WTC11 (cell line): ENCODE measurements around the gene NPHS1. TPM values are rescaled to one million over a fixed set of nuclear protein-coding genes. Genes with fewer than 3 reads are reported as not detected.

Experiments
- ATAC-seq: fragments of 200-7000 bp; cut with Tn5 transposase; 2 replicates; pipeline ENCODE4 v1.10.0; 2021; ENCODE audit warnings: mild to moderate bottlenecking, moderate library complexity
- CTCF ChIA-PET: fragments of 300-600 bp; sonication (Branson Sonifier 250); formaldehyde crosslinking; loops from one replicate; lab custom pipeline; 2021; ENCODE audit warnings: antibody characterized with exemption; lab: Charles Lee
- POLR2A ChIA-PET: fragments of 350-600 bp; sonication (Branson Sonifier 250); formaldehyde crosslinking; loops from one replicate; lab custom pipeline; 2021; ENCODE audit warnings: antibody characterized with exemption; lab: Charles Lee
- DNase-seq: peaks from one replicate; pipeline ENCODE4 v3.0.0; 2021; ENCODE audit warnings: low spot score
- H3K27ac Mint-ChIP-seq: 2 replicates; pipeline ENCODE4 v1.8.0; 2021; ENCODE audit warnings: mixed read lengths
- H3K27me3 Mint-ChIP-seq: 2 replicates; pipeline ENCODE4 v1.8.0; 2021; ENCODE audit warnings: low read depth, mild to moderate bottlenecking, moderate library complexity, mixed read lengths
- H3K36me3 Mint-ChIP-seq: 2 replicates; pipeline ENCODE4 v1.8.0; 2021; ENCODE audit warnings: mixed read lengths
- H3K4me1 Mint-ChIP-seq: 2 replicates; pipeline ENCODE4 v1.8.0; 2022; ENCODE audit warnings: mixed read lengths
- H3K4me3 Mint-ChIP-seq: 2 replicates; pipeline ENCODE4 v1.8.0; 2021; ENCODE audit warnings: mild to moderate bottlenecking, moderate library complexity, mixed read lengths
- H3K9me3 Mint-ChIP-seq: 2 replicates; pipeline ENCODE4 v1.8.0; 2021; ENCODE audit warnings: mixed read lengths
- ETV6 ChIP-seq: sonication (generic); formaldehyde crosslinking; IDR thresholded peaks from 2 replicates; pipeline ENCODE4 v1.8.1; 2022; ENCODE audit warnings: mild to moderate bottlenecking, missing genetic modification reagents
- RORB ChIP-seq: fragments of 250-450 bp; sonication (Bioruptor Pico); IDR thresholded peaks from 2 replicates; pipeline ENCODE4 v1.9.0; 2021; ENCODE audit warnings: mild to moderate bottlenecking
- TEAD1 ChIP-seq: sonication (generic); formaldehyde crosslinking; IDR thresholded peaks from 2 replicates; pipeline ENCODE4 v1.8.0; 2022; ENCODE audit warnings: mild to moderate bottlenecking, missing genetic modification reagents
- ZNF121 ChIP-seq: sonication (generic); formaldehyde crosslinking; IDR thresholded peaks from 2 replicates; pipeline ENCODE4 v1.8.0; 2023; ENCODE audit warnings: missing genetic modification reagents
- total RNA-seq: library from RNA; stranded (reverse); gene quantifications from 3 replicates; pipeline ENCODE4 v1.2.3, GENCODE V29; 2021
- TF ChIP-seq, protein P1 (sequence below): fragments of 250-450 bp; sonication (Bioruptor Pico); IDR thresholded peaks from 2 replicates; pipeline ENCODE4 v1.9.0; 2021; ENCODE audit warnings: mild to moderate bottlenecking
- TF ChIP-seq, protein P2 (sequence below): sonication (generic); formaldehyde crosslinking; IDR thresholded peaks from 2 replicates; pipeline ENCODE4 v1.8.1; 2023; ENCODE audit warnings: mild to moderate bottlenecking, missing genetic modification reagents, moderate library complexity
- TF ChIP-seq, protein P3 (sequence below): fragments of 250-450 bp; sonication (Bioruptor Pico); IDR thresholded peaks from 2 replicates; pipeline ENCODE4 v1.9.0; 2021; ENCODE audit warnings: mild to moderate bottlenecking, borderline replicate concordance
- TF ChIP-seq, protein P4 (sequence below): sonication (generic); formaldehyde crosslinking; IDR thresholded peaks from 2 replicates; pipeline ENCODE4 v1.8.1; 2023; ENCODE audit warnings: mild to moderate bottlenecking, missing genetic modification reagents

The NPHS1 gene
- total RNA-seq, 1 experiment from 2014 or later = 0.61 TPM

DNA sequence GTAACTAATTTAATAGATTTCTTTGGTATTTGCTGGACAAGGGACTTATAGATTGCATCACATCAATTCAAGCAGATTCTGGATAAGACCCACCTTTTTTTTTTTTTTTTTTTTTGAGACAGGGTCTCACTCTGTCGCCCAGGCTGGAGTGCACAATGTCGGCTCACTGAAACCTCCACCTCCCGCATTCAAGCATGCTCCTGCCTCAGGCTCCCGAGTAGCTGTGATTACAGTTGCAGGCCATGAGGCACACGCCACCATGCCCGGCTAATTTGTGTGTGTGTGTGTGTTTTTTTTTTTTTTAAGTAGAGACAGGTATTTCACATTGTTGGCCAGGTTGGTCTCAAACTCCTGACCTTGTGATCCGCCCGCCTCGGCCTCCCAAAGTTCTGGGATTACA lies 35.5 kb downstream of the NPHS1 start:
- H3K36me3 Mint-ChIP-seq = no peaks in the 10 kb centered on the region
- H3K27ac Mint-ChIP-seq = peak overlapping the region; percentile 98
- H3K4me1 Mint-ChIP-seq = peaks cover 10% of the 10 kb centered on the region
- TF ChIP-seq, protein P1, sequence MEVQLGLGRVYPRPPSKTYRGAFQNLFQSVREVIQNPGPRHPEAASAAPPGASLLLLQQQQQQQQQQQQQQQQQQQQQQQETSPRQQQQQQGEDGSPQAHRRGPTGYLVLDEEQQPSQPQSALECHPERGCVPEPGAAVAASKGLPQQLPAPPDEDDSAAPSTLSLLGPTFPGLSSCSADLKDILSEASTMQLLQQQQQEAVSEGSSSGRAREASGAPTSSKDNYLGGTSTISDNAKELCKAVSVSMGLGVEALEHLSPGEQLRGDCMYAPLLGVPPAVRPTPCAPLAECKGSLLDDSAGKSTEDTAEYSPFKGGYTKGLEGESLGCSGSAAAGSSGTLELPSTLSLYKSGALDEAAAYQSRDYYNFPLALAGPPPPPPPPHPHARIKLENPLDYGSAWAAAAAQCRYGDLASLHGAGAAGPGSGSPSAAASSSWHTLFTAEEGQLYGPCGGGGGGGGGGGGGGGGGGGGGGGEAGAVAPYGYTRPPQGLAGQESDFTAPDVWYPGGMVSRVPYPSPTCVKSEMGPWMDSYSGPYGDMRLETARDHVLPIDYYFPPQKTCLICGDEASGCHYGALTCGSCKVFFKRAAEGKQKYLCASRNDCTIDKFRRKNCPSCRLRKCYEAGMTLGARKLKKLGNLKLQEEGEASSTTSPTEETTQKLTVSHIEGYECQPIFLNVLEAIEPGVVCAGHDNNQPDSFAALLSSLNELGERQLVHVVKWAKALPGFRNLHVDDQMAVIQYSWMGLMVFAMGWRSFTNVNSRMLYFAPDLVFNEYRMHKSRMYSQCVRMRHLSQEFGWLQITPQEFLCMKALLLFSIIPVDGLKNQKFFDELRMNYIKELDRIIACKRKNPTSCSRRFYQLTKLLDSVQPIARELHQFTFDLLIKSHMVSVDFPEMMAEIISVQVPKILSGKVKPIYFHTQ = no peak
- TF ChIP-seq ZNF121 (CRISPR knock-in tag) = peak; percentile 61; the same call in 1 of the 2 replicates
- ATAC-seq (no peak), DNase-seq (no peak)
- H3K4me3 Mint-ChIP-seq = peak overlapping the region; percentile 27; the same call in 1 of the 2 replicates
- peaks cover 53% of the 10 kb centered on the region for H3K27me3 Mint-ChIP-seq
- ChIA-PET CTCF (interaction anchor here (2.0 kb wide), 1 partner anchor 33 kb away, joined by 8 read pairs; no protein-coding TSS in a partner anchor), POLR2A (no interaction called here)
- peaks cover 4% of the 10 kb centered on the region; the same call in 1 of the 2 replicates for H3K9me3 Mint-ChIP-seq

DNA sequence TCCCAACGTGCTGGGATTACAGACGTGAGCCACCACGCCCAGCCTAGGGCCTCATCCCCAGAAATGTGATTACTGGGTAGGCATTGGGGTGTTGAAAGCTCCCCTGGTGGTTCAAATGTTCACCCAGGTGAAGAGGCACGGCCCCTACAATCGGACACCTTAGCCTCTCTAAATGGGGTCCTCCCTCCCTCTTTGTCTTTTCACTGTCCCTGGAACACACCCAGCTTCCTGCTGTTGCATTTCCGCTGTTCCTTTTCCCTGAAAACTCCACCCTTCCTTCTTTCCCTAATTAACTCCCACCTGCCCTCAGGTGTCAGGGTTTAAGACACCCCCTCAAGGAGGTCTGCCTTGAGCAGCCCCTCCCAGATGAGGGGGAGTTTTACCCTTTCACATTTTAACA lies 36.0 kb downstream of the NPHS1 start:
- ATAC-seq = peak; percentile 83
- H3K4me1 Mint-ChIP-seq = peaks cover 10% of the 10 kb centered on the region
- no peaks in the 10 kb centered on the region for H3K36me3 Mint-ChIP-seq
- DNase-seq = no peak
- peak overlapping the region; percentile 27; the same call in 1 of the 2 replicates for H3K4me3 Mint-ChIP-seq
- TF ChIP-seq ETV6 (CRISPR knock-in tag) (peak; percentile 44; the same call in 1 of the 2 replicates), TEAD1 (CRISPR knock-in tag) (peak; percentile 41; the same call in 1 of the 2 replicates), ZNF121 (CRISPR knock-in tag) (peak; percentile 71; the same call in 1 of the 2 replicates)
- TF ChIP-seq, protein P2, sequence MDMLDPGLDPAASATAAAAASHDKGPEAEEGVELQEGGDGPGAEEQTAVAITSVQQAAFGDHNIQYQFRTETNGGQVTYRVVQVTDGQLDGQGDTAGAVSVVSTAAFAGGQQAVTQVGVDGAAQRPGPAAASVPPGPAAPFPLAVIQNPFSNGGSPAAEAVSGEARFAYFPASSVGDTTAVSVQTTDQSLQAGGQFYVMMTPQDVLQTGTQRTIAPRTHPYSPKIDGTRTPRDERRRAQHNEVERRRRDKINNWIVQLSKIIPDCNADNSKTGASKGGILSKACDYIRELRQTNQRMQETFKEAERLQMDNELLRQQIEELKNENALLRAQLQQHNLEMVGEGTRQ = 0 out of 2 replicates have a peak, but pooled peaks have one; percentile 18
- TF ChIP-seq, protein P3, sequence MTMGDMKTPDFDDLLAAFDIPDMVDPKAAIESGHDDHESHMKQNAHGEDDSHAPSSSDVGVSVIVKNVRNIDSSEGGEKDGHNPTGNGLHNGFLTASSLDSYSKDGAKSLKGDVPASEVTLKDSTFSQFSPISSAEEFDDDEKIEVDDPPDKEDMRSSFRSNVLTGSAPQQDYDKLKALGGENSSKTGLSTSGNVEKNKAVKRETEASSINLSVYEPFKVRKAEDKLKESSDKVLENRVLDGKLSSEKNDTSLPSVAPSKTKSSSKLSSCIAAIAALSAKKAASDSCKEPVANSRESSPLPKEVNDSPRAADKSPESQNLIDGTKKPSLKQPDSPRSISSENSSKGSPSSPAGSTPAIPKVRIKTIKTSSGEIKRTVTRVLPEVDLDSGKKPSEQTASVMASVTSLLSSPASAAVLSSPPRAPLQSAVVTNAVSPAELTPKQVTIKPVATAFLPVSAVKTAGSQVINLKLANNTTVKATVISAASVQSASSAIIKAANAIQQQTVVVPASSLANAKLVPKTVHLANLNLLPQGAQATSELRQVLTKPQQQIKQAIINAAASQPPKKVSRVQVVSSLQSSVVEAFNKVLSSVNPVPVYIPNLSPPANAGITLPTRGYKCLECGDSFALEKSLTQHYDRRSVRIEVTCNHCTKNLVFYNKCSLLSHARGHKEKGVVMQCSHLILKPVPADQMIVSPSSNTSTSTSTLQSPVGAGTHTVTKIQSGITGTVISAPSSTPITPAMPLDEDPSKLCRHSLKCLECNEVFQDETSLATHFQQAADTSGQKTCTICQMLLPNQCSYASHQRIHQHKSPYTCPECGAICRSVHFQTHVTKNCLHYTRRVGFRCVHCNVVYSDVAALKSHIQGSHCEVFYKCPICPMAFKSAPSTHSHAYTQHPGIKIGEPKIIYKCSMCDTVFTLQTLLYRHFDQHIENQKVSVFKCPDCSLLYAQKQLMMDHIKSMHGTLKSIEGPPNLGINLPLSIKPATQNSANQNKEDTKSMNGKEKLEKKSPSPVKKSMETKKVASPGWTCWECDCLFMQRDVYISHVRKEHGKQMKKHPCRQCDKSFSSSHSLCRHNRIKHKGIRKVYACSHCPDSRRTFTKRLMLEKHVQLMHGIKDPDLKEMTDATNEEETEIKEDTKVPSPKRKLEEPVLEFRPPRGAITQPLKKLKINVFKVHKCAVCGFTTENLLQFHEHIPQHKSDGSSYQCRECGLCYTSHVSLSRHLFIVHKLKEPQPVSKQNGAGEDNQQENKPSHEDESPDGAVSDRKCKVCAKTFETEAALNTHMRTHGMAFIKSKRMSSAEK (CRISPR knock-in tag) = no peak
- H3K27me3 Mint-ChIP-seq = peaks cover 56% of the 10 kb centered on the region
- peak overlapping the region; percentile 98 for H3K27ac Mint-ChIP-seq
- POLR2A ChIA-PET = interaction anchor here (0.6 to 0.8 kb wide), 2 partner anchors 12 to 474 kb away, joined by 3 read pairs; no protein-coding TSS in a partner anchor
- peaks cover 4% of the 10 kb centered on the region; the same call in 1 of the 2 replicates for H3K9me3 Mint-ChIP-seq
- CTCF ChIA-PET = interaction anchor here (0.6 to 2.0 kb wide), 3 partner anchors 32 to 881 kb away, joined by 3 to 8 read pairs (median 3); partner anchors contain the start of gene LIN37

DNA sequence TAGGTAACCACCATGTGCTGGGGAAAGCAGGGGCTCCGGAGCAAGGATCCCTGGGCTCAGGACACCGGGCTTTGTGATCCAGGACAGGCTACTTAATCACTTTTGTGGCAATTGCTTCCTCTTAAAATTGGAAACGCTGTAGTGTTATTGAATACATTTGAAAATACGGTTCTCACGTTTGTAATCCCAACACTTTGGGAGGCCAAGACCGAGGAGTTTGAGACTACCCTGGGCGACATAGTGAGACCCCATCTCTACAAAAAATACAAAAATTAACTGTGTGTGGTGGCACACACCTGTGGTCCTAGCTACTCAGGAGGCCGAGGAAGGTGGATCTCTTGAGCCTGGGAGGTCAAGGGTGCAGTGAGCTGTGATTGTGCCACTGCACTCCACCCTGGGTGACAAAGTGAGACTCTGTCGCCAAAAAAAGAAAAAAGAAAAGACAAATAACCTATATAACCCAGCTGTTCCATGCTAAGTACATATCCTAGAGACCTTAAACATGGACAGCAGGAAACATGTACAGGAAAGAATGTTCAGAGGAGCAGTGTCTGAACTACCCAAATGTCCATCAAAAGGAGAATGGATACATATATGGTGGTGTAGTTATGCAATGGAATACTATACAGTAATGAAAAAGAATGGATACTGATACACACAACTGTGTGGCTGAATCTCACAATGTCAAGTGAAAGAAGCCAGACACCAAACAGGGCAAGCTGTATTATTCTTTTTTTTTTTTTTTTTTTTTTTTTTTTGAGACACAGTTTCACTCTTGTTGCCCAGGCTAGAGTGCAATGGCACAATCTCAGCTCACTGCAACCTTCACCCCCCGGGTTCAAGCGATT lies 39.0 kb downstream of the NPHS1 start:
- Mint-ChIP-seq H3K4me3 (no peak overlapping the region), H3K36me3 (no peaks in the 10 kb centered on the region), H3K27me3 (peaks cover 55% of the 10 kb centered on the region), H3K9me3 (peaks cover 4% of the 10 kb centered on the region; the same call in 1 of the 2 replicates), H3K4me1 (peaks cover 7% of the 10 kb centered on the region), H3K27ac (no peak overlapping the region)
- no peak for ATAC-seq
- TF ChIP-seq RORB = no peak
- TF ChIP-seq, protein P4, sequence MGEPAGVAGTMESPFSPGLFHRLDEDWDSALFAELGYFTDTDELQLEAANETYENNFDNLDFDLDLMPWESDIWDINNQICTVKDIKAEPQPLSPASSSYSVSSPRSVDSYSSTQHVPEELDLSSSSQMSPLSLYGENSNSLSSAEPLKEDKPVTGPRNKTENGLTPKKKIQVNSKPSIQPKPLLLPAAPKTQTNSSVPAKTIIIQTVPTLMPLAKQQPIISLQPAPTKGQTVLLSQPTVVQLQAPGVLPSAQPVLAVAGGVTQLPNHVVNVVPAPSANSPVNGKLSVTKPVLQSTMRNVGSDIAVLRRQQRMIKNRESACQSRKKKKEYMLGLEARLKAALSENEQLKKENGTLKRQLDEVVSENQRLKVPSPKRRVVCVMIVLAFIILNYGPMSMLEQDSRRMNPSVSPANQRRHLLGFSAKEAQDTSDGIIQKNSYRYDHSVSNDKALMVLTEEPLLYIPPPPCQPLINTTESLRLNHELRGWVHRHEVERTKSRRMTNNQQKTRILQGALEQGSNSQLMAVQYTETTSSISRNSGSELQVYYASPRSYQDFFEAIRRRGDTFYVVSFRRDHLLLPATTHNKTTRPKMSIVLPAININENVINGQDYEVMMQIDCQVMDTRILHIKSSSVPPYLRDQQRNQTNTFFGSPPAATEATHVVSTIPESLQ = no peak
- ChIA-PET POLR2A (no interaction called here), CTCF (interaction anchor here (0.9 to 2.1 kb wide), 2 partner anchors 10 to 118 kb away, joined by 4 to 6 read pairs; no protein-coding TSS in a partner anchor)
- no peak for DNase-seq
